Activated naive CD4-positive, alpha-beta T cell treated with anti-CD3 and anti-CD28 coated beads, Interleukin-2, amount 10 ng/mL, durations not matched to agents 7 days and 5 days (primary cell): ENCODE results near the gene PDE2A.

Experiments used
- CTCF ChIA-PET: fragments of 350-600 bp; sonication (Branson Sonifier 250); formaldehyde crosslinking; loops from one replicate; lab custom pipeline; 2021; ENCODE audit warnings: antibody characterized with exemption; lab: Charles Lee
- DNase-seq: peaks from one replicate; pipeline ENCODE4 v3.0.0-alpha.2; 2020
- H3K27ac Mint-ChIP-seq: one replicate; pipeline ENCODE4 v1.8.0; 2021; ENCODE audit warnings: mild to moderate bottlenecking, moderate library complexity, mixed read lengths
- H3K27me3 Mint-ChIP-seq: one replicate; pipeline ENCODE4 v1.8.0; 2021; ENCODE audit warnings: mild to moderate bottlenecking, mixed read lengths
- H3K36me3 Mint-ChIP-seq: one replicate; pipeline ENCODE4 v1.8.0; 2021; ENCODE audit warnings: mixed read lengths
- H3K4me1 Mint-ChIP-seq: one replicate; pipeline ENCODE4 v1.8.0; 2021; ENCODE audit warnings: mixed read lengths
- H3K4me3 Mint-ChIP-seq: one replicate; pipeline ENCODE4 v1.8.0; 2021; ENCODE audit warnings: mild to moderate bottlenecking, moderate library complexity, mixed read lengths
- H3K9me3 Mint-ChIP-seq: one replicate; pipeline ENCODE4 v1.8.0; 2021; ENCODE audit warnings: mixed read lengths

PDE2A gene

DNA sequence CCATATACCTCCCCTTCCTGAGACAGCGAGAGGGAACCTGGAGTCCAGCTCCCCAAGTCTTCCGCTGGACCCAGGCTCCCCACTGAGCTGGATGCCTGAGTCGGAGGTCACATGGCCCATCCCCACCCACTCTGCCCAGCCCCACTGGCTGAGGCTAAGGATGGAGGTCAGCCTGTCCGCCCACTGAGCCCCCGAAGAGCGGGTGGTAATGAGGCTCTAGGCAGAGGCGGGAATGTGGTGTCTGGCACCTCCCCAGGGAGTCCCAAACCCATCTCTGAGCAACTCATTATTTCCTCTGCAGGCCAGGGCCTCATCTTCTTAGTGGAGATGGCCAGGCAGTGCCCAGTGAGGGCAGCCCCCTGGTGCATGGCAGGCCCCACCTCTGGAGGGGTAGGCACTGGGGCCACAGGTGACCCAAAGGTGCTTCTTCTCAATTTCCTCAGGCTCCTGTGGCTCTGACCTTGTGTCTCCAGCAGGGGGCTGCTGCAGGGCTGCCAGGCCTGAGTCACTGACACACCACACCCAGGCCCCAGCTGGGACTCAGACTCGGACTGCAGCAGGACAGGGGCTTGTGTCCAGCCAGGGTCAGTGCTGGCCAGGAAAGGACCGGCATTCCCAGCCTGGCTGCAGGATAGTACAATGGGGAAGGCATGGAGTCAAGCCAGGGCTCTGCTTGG is 10.2 kb upstream of the PDE2A start:
- CTCF ChIA-PET, result interaction anchor here (0.6 to 6.1 kb wide), 32 partner anchors 8 to 558 kb away, joined by 3 to 65 read pairs (median 5); partner anchors contain the start of gene STARD10
- Mint-ChIP-seq H3K4me3 (no peak overlapping the region), H3K9me3 (no peaks in the 10 kb centered on the region), H3K36me3 (peaks cover 34% of the 10 kb centered on the region), H3K27ac (no peak overlapping the region), H3K27me3 (peaks cover 15% of the 10 kb centered on the region), H3K4me1 (peaks cover 47% of the 10 kb centered on the region)
- peak; percentile 67 for DNase-seq

- peaks cover 45% of the 10 kb centered on the region for H3K4me1 Mint-ChIP-seq
- peaks cover 21% of the 10 kb centered on the region for H3K27me3 Mint-ChIP-seq
- no peak overlapping the region for H3K4me3 Mint-ChIP-seq
- DNase-seq, result peak; percentile 77
- CTCF ChIA-PET, result interaction anchor here (0.6 to 6.1 kb wide), 26 partner anchors 8 to 502 kb away, joined by 3 to 65 read pairs (median 6); partner anchors contain the start of gene STARD10
- peaks cover 32% of the 10 kb centered on the region for H3K36me3 Mint-ChIP-seq
- no peaks in the 10 kb centered on the region for H3K9me3 Mint-ChIP-seq
- peak overlapping the region; percentile 21 for H3K27ac Mint-ChIP-seq
Observed at GRCh38 chr11:72683782-72684200, 9.6 kb upstream of the PDE2A start.

DNA sequence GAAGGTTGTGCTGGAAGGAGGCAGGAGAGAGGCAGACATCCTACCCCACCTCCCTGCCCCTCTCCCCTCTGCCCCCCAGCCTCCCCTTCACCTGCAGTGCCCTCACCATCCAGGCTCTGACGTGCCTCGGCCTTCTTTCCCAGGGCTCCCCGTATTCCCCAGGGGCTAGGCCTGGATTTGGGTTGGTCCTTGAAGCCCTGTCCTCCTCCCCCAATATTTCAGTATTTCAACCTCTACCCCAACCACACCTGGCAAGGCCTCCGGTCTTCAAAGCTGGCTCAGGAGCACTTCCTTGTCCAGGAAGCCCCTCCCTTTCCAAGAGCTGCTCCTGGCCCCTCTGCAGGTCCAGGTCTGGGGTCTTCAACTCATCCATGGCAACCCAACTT is 8.6 kb upstream of the PDE2A start:
- no peak overlapping the region for H3K4me3 Mint-ChIP-seq
- no peak overlapping the region for H3K27ac Mint-ChIP-seq
- no peak for DNase-seq
- H3K27me3 Mint-ChIP-seq, result peaks cover 30% of the 10 kb centered on the region
- H3K4me1 Mint-ChIP-seq, result peaks cover 36% of the 10 kb centered on the region
- H3K36me3 Mint-ChIP-seq, result peaks cover 25% of the 10 kb centered on the region
- no peaks in the 10 kb centered on the region for H3K9me3 Mint-ChIP-seq
- CTCF ChIA-PET, result interaction anchor here (1.1 to 6.1 kb wide), 8 partner anchors 7 to 211 kb away, joined by 3 to 65 read pairs (median 8); no protein-coding TSS in a partner anchor

DNA sequence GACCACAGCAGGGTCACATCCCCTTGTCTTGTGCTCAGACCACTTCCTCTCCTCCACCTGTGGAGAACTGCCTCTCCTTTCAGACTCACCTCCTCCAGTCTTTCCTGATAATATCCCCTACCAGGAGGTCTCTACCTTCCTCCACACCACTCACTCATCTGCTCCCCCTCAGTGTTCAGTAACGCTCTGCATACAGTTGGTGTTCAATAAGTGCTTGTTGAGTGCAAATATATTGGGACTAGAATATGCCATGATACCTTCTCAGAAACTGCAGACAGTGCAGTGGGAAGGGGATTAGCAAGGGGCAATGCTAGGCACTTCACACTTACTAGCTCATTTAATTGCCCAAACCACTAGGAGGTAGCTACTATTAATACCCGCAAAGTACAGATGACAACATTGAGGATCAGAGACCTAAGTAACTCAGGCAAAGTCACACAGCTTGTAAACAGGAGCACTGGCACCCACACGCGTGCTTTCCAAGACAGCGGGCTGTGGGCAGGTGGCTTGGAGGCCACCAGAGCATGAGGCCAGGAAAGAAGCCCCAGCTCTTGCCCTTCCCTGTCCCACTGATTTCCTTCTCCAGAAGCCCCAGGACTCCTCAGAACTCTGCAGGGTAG is 8.1 kb upstream of the PDE2A start:
- Mint-ChIP-seq H3K36me3 (peaks cover 20% of the 10 kb centered on the region), H3K4me1 (peaks cover 31% of the 10 kb centered on the region), H3K9me3 (no peaks in the 10 kb centered on the region), H3K27me3 (peaks cover 35% of the 10 kb centered on the region), H3K27ac (no peak overlapping the region), H3K4me3 (no peak overlapping the region)
- CTCF ChIA-PET, result interaction anchor here (1.1 to 6.1 kb wide), 4 partner anchors 10 to 211 kb away, joined by 3 to 65 read pairs (median 16); no protein-coding TSS in a partner anchor
- DNase-seq, result no peak

DNA sequence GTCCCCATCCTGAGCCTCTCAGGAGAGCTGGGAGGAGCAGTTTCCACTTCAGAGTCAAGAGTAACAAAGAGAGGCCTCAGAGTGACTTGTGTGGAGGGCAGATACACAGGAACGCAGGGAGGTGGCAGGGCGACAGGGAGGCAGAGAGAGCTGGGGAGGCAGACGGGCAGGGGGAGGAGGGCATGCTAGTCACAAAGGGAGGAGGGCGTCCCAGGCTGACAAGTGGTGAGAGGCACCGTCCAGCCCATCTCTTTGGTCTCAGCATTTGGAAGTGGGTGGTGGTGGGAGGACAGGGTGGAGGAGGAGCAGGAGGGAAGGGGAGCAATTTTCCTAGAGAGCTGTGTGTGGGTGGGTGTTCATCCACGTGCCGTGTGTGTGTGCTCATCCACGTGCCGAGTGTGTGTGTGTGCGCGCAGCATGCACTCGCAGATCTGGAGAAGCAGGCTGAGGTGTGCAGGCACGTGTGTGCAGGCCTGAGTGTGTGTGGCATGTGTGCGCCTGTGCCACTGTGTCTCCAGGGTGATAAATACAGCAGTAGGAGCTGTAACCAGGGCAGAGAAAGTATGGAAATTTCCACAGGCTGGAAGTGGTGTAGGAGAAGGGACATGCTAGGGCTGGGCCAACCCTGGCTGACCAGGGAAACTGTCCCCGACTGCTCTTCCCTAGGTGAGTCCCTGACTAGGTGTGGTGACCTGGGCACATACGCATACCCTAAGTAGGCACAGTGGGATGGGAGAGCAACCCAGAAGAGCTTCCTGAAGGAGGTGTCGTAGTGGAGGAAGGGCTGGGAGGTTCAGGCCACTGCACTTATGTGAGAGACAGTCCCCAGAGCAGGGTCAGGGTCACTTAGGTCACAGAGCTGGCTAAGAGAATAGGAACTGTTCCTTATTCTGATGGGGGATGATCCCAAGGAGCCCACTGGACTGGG is 7.3 kb upstream of the PDE2A start:
- Mint-ChIP-seq H3K27ac (peak overlapping the region; percentile 38), H3K4me1 (peaks cover 25% of the 10 kb centered on the region), H3K9me3 (no peaks in the 10 kb centered on the region), H3K27me3 (peaks cover 44% of the 10 kb centered on the region), H3K4me3 (no peak overlapping the region), H3K36me3 (peaks cover 12% of the 10 kb centered on the region)
- DNase-seq, result no peak
- CTCF ChIA-PET, result interaction anchor here (1.0 to 6.1 kb wide), 5 partner anchors 9 to 210 kb away, joined by 3 to 65 read pairs (median 8); no protein-coding TSS in a partner anchor

DNA sequence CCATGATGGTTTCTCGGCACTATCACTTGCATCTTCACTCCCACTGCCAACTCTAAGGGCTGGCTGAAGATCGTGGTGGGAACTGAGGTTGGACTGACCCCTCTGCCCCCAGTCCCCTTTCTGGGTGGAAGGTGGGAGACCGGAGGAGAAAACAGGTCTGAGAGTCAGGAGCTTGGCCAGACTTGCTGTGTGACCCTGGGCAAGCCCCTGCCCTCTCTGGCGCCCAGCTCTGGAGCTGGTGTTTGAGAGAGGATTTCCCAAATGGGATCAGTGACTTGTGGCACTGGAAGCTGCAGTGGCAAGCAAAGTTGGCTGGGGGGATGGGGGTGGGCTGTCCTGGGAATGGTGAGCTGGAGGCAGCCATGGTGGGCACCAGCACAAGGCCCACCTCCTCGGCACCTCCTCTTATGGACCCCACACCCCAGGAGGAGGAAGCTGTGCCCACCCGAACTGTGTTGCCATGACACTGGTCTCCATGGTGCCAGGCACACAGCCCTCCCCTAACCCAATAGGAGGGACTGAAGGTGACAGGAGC is 6.5 kb upstream of the PDE2A start:
- no peak for DNase-seq
- no peak overlapping the region for H3K4me3 Mint-ChIP-seq
- peaks cover 17% of the 10 kb centered on the region for H3K4me1 Mint-ChIP-seq
- H3K27ac Mint-ChIP-seq, result no peak overlapping the region
- CTCF ChIA-PET, result interaction anchor here (1.0 to 6.1 kb wide), 3 partner anchors 94 to 210 kb away, joined by 3 to 65 read pairs (median 5); no protein-coding TSS in a partner anchor
- peaks cover 52% of the 10 kb centered on the region for H3K27me3 Mint-ChIP-seq
- H3K36me3 Mint-ChIP-seq, result peaks cover 6% of the 10 kb centered on the region
- no peaks in the 10 kb centered on the region for H3K9me3 Mint-ChIP-seq

DNA sequence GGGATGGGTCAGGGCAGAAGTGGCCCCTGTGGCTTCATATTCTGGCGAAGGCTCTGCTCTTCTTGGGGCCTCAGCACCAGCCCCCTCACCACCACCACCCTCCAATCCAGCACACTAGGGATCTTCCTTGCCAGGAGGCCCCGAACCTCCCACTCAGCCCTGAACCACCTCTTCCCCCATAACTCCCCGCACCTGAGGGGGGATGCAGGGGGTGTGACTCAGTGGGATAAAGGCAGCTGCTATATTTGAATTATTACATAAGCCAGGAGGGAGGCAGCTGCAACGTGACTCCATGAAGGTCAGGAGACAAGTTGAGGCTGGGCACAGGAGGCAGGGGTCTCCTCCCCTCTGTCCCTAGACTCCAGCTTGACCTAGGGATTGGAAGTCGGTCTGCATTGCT is 5.6 kb upstream of the PDE2A start:
- Mint-ChIP-seq H3K36me3 (peaks cover 5% of the 10 kb centered on the region), H3K4me1 (peaks cover 10% of the 10 kb centered on the region), H3K9me3 (no peaks in the 10 kb centered on the region), H3K27me3 (peaks cover 60% of the 10 kb centered on the region), H3K4me3 (no peak overlapping the region), H3K27ac (no peak overlapping the region)
- CTCF ChIA-PET, result interaction anchor here (1.7 to 6.1 kb wide), 2 partner anchors 93 to 209 kb away, joined by 5 to 65 read pairs; no protein-coding TSS in a partner anchor
- DNase-seq, result no peak

DNA sequence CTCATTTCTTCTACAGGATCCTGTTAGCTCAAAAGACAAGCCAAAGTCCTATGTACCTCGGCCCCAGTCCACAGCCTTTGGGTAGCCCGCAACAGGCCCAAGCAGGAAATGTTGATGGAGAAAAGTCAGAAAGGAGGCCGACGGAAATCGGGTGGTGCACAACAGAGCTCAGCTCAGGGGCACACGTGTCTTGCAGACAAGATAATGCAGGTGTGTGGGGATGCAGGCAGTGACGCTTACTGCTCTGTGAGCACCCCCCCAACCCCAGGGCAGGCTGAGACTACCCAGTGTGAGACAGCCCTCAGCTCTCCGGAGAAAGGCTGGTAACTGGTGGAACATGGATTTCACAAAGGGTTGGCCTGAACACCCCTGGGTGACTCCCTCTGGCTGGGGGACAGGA is 4.3 kb upstream of the PDE2A start:
- Mint-ChIP-seq H3K9me3 (no peaks in the 10 kb centered on the region), H3K4me1 (peaks cover 3% of the 10 kb centered on the region), H3K27ac (no peak overlapping the region), H3K36me3 (peaks cover 2% of the 10 kb centered on the region), H3K4me3 (no peak overlapping the region), H3K27me3 (peaks cover 74% of the 10 kb centered on the region)
- DNase-seq, result no peak
- CTCF ChIA-PET, result interaction anchor here (0.8 kb wide), 1 partner anchor 94 kb away, joined by 3 read pairs; no protein-coding TSS in a partner anchor

DNA sequence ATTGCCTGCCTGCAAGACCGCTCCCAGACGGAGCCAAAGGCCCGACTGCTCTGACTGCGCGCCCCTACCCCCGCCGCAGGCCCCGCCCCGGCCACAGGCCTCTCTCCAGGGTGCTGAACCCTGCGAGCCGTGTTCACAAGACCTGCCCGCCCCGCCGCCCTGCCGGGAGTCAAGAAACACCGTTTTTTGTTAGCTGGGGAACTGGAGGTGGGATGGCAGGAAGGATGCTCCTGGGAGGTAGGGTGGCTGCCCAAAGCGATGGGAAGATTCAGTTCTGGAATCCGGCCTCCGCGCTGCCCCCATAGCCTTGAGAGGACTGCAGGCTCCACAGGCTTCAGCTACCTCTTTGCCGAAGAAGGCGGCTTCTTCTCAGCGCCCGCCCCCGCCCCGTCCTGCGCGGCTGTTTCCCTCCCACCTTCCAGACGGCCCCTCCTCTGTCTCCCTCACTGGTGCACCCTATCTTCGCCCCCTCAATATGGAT is 2.7 kb upstream of the PDE2A start:
- Mint-ChIP-seq H3K9me3 (no peaks in the 10 kb centered on the region), H3K27ac (peak overlapping the region; percentile 57), H3K27me3 (peaks cover 90% of the 10 kb centered on the region), H3K4me3 (no peak overlapping the region), H3K4me1 (peaks cover 2% of the 10 kb centered on the region), H3K36me3 (peaks cover 2% of the 10 kb centered on the region)
- CTCF ChIA-PET, result no interaction called here
- DNase-seq, result peak; percentile 86

- H3K9me3 Mint-ChIP-seq, result no peaks in the 10 kb centered on the region
Observed at GRCh38 chr11:72675221-72675620, 999 bp upstream of the PDE2A start.

DNA sequence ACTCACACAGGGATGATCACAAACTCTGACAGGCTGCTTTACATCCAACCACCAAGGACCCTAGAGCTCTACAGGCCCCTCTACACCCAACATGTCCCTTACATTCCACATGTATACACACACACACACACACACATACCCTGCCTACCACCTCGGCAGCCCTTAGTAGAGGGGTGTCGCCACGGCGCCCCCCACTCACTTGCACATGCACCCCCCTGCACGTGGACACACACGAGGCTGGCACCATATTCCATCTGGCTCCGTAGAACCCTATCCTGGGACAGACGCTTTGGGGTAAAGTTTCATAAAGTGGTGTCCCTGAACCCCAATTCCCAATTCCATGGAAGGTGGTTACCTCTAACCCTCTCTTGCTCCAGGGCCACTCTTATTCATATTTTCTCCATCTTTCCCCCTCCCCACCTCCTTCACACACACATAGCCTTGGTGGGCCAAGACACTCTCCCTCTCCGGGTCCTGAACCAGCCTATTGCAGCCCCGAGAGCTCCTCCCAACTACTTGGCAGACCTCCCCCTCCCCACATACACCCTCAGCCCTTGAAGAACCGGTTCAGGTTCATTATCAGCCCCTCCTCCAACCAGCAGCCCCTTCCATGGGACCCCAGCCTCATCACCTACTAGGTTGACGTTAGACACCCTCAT is 809 bp downstream of the PDE2A start:
- Mint-ChIP-seq H3K4me3 (no peak overlapping the region), H3K27ac (no peak overlapping the region), H3K27me3 (peaks cover 92% of the 10 kb centered on the region), H3K4me1 (peaks cover 5% of the 10 kb centered on the region), H3K9me3 (no peaks in the 10 kb centered on the region), H3K36me3 (peaks cover 2% of the 10 kb centered on the region)
- CTCF ChIA-PET, result interaction anchor here (2.2 to 2.7 kb wide), 2 partner anchors 9 to 11 kb away, joined by 8 to 9 read pairs; no protein-coding TSS in a partner anchor
- DNase-seq, result no peak

More at GRCh38 chr11:72675221-72675620, 999 bp upstream of the PDE2A start:
- CTCF ChIA-PET, result interaction anchor here (1.1 to 2.1 kb wide), 2 partner anchors 9 to 88 kb away, joined by 4 to 18 read pairs; no protein-coding TSS in a partner anchor
- H3K4me1 Mint-ChIP-seq, result peaks cover 2% of the 10 kb centered on the region
- H3K27me3 Mint-ChIP-seq, result peaks cover 99% of the 10 kb centered on the region
- DNase-seq, result no peak
- H3K36me3 Mint-ChIP-seq, result peaks cover 2% of the 10 kb centered on the region
- no peak overlapping the region for H3K4me3 Mint-ChIP-seq
- H3K27ac Mint-ChIP-seq, result no peak overlapping the region

DNA sequence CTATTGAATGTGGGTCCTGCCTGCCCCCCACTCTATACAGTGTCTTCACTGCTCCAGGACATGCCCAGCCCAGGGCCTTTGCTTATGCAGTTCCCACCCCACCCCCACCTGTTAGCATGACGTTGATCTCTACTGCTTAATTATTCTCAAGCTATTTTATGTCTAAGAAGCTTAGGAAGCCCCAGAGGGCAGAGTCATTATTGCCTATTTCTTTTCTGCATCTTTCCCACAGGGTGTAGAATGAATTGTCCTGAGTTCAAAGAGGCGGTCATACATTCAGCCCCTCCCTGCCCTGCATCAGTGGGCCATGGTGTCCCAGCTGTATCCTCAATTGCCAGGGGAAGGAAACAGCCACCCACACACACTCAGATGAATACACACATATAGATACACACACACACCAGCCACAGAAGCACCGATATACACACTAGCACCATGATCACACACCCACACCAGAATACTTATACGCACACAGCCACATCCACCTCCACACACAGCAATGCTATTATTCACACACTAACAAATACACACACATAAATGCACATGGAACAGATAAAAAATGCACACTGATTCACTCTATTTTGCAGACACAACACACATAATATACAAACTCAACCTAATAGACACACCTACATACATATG is 1.5 kb downstream of the PDE2A start:
- no peaks in the 10 kb centered on the region for H3K9me3 Mint-ChIP-seq
- no peaks in the 10 kb centered on the region for H3K36me3 Mint-ChIP-seq
- no peak overlapping the region for H3K4me3 Mint-ChIP-seq
- CTCF ChIA-PET, result interaction anchor here (2.2 to 2.7 kb wide), 2 partner anchors 10 to 12 kb away, joined by 8 to 9 read pairs; no protein-coding TSS in a partner anchor
- no peak for DNase-seq
- peaks cover 92% of the 10 kb centered on the region for H3K27me3 Mint-ChIP-seq
- peaks cover 5% of the 10 kb centered on the region for H3K4me1 Mint-ChIP-seq
- no peak overlapping the region for H3K27ac Mint-ChIP-seq
